HuH-7 (cell line): ENCODE measurements around the gene OR5AU1.

ENCODE experiments used
- DNase-seq: peaks from one replicate; pipeline ENCODE4 v3.0.0; 2011; ENCODE audit warnings: low spot score

Gene OR5AU1

DNA sequence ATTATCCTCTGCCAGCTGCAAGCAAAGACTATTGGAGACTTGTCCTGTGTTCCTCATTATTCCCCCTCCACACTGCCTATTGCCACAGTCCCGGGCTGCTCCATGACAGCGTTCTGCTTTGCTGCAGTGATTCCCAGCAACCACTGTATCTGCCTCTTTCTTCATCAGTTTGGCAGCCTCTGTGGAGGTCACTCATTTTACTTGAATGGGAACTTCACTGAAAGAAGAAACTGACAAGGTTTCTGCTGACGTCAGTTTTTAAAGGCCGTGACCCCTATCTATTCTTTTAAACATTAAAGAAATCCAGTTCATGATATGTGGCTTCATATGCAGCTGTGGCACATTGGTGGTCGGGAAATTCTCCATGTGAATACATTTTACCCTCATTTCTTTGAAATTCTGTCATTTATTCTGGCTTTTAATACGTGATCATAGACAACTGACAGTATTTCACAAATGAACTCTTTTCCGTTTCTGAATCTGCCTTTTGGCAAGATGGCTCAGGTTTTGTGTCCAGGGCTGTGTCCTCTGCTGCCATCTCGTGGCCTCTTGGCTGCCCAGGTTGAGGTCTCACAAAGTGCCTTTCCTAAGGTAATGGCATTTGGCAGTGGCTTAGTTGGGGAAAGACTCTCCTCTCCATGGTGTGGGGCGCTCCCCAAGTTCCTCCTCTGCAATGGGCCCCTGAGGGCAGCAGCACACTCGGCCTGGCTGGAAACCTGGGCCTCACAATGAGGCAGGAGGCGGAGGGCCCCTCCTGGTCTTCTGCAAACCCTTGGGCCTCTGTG is 49.2 kb downstream of the OR5AU1 start:
- DNase-seq = peak; percentile 66

DNA sequence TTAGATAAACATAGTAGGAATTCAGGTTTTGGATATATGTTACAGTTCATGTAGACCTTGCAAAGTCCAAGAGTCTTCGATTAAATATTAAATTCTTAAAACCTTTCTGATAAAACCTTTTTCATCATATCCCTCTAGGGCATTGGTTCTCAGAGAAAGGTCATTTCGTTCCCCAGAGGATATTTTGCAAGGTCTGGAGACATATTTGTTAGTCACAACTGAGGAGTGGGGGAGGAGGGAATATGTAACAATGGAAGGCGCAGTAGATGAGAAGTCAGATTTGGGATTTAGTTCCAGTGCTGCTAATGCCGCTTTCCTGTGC is 49.7 kb downstream of the OR5AU1 start:
- peak; percentile 2 for DNase-seq

DNA sequence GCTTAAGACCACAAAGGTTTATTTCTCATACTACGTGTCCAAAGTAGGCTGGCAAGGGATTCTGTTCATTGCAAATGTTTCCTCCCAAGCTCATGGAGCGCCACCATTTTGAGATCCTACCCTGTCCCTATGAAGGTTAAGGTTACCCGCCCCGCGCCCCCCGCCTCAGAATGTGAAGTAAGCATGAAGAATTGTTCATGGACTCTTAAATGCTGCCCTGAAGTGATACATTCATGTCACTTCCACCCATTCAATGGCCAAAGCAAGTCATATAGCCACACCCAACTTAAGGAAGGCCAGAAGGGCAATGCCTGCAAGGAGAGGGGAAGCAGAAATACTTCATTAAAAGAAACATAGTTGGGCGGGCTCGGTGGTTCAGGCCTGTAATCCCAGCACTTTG is 50.8 kb downstream of the OR5AU1 start:
- no peak for DNase-seq
